OCI-LY1 (cell line): ENCODE data around the gene IQCK.

Experiments used
- CTCF ChIP-seq: fragments of 200-600 bp; sonication (generic), shearing (Covaris generic); IDR thresholded peaks from 2 replicates; pipeline ENCODE4 v1.5.1; 2017; ENCODE audit warnings: mild to moderate bottlenecking, antibody characterized with exemption, low read length, moderate library complexity, mixed read lengths
- EZH2 ChIP-seq: fragments of 200-600 bp; sonication (generic), shearing (Covaris generic); IDR thresholded peaks from 2 replicates; pipeline ENCODE4 v1.8.0; 2017; ENCODE audit warnings: borderline replicate concordance, mixed run types, mild to moderate bottlenecking, antibody characterized with exemption, low read length, moderate library complexity, mixed read lengths

- TF ChIP-seq CTCF (no peak), EZH2 (no peak)
These were observed 27.9 kb upstream of the IQCK start for GRCh38 chr16:19690196-19690595.
